ENCODE results near the gene GALM. TPM values are rescaled to one million over a fixed set of nuclear protein-coding genes. Genes with fewer than 3 reads are reported as not detected.

The GALM gene
- total and polyA plus RNA-seq, 2 of the 13 experiments (the other 11 are each of a cell fraction or from before 2014, with no cell fraction given) = 65.5 to 90.0 TPM

DNA sequence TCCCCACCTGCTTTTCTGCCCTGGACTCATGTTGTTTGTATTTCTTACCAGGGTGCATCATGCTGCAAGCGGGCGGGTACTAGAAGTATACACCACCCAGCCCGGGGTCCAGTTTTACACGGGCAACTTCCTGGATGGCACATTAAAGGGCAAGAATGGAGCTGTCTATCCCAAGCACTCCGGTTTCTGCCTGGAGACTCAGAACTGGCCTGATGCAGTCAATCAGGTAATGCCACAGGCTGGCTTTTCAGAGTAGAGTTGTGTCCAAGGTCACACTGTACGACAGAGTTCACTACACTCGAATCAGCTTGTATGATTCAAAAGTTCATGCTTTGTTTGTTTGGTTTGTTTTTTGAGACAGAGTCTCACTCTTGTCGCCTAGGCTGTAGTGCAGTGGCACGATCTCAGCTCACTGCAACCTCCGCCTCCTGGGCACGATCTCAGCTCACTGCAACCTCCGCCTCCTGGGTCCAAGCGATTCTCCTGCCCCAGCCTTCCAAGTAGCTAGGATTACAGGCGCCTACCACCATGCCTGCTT, 65.8 kb downstream of the GALM start (continued):
- TF ChIP-seq ZBTB7A (CRISPR knock-in tag; IDR thresholded peaks at IDR 0.05) (no peak), KLF13 (CRISPR knock-in tag; IDR thresholded peaks at IDR 0.05) (no peak), TRIM24 (CRISPR knock-in tag; IDR thresholded peaks at IDR 0.05) (no peak), EED (CRISPR knock-in tag; IDR thresholded peaks at IDR 0.05) (no peak), HDAC2 (CRISPR knock-in tag; IDR thresholded peaks at IDR 0.05) (peak; percentile 78), TARDBP (CRISPR knock-in tag; IDR thresholded peaks at IDR 0.05) (peak; percentile 49), ZKSCAN8 (CRISPR knock-in tag; IDR thresholded peaks at IDR 0.05; ENCODE audit: borderline replicate concordance) (peak; percentile 46; the same call in 1 of the 2 replicates), BCLAF1 (IDR thresholded peaks at IDR 0.05) (no peak), U2AF1 (optimal IDR thresholded peaks at IDR 0.05; ENCODE audit: low read depth, low read length) (no peak), ATF4 (CRISPR knock-in tag; IDR thresholded peaks at IDR 0.05) (no peak), ZNF10 (CRISPR knock-in tag; IDR thresholded peaks at IDR 0.05; ENCODE audit: borderline replicate concordance, low read depth) (no peak), SRF (IDR thresholded peaks at IDR 0.05; ENCODE audit: low read depth, low read length) (no peak), PHB2 (IDR thresholded peaks at IDR 0.05; ENCODE audit: partially characterized antibody) (no peak), REPIN1 (CRISPR knock-in tag; IDR thresholded peaks at IDR 0.05; ENCODE audit: borderline replicate concordance, low read depth) (peak; percentile 65; the same call in 1 of the 2 replicates), SP140L (CRISPR knock-in tag; IDR thresholded peaks at IDR 0.05; ENCODE audit: borderline replicate concordance) (no peak), ELK4 (CRISPR knock-in tag; IDR thresholded peaks at IDR 0.05; ENCODE audit: borderline replicate concordance) (no peak), ZNF451 (CRISPR knock-in tag; IDR thresholded peaks at IDR 0.05) (no peak), KMT2A (CRISPR knock-in tag; IDR thresholded peaks at IDR 0.05) (peak; percentile 85), ZNF326 (CRISPR knock-in tag; IDR thresholded peaks at IDR 0.05; ENCODE audit: borderline replicate concordance) (no peak), MEIS2 (CRISPR knock-in tag; IDR thresholded peaks at IDR 0.05) (0 out of 2 replicates have a peak, but pooled peaks have one; percentile 27), ZNF343 (CRISPR knock-in tag; IDR thresholded peaks at IDR 0.05) (no peak)
- TF ChIP-seq, protein P1, sequence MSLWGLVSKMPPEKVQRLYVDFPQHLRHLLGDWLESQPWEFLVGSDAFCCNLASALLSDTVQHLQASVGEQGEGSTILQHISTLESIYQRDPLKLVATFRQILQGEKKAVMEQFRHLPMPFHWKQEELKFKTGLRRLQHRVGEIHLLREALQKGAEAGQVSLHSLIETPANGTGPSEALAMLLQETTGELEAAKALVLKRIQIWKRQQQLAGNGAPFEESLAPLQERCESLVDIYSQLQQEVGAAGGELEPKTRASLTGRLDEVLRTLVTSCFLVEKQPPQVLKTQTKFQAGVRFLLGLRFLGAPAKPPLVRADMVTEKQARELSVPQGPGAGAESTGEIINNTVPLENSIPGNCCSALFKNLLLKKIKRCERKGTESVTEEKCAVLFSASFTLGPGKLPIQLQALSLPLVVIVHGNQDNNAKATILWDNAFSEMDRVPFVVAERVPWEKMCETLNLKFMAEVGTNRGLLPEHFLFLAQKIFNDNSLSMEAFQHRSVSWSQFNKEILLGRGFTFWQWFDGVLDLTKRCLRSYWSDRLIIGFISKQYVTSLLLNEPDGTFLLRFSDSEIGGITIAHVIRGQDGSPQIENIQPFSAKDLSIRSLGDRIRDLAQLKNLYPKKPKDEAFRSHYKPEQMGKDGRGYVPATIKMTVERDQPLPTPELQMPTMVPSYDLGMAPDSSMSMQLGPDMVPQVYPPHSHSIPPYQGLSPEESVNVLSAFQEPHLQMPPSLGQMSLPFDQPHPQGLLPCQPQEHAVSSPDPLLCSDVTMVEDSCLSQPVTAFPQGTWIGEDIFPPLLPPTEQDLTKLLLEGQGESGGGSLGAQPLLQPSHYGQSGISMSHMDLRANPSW (CRISPR knock-in tag; IDR thresholded peaks at IDR 0.05; ENCODE audit: borderline replicate concordance) = no peak

All from HepG2 (cell line).